ENCODE measurements around the gene TM7SF2. TPM values are rescaled to one million over a fixed set of nuclear protein-coding genes. Genes with fewer than 3 reads are reported as not detected.

The TM7SF2 gene
- total RNA-seq, 1 experiment from 2014 or later: 44.2 TPM

DNA sequence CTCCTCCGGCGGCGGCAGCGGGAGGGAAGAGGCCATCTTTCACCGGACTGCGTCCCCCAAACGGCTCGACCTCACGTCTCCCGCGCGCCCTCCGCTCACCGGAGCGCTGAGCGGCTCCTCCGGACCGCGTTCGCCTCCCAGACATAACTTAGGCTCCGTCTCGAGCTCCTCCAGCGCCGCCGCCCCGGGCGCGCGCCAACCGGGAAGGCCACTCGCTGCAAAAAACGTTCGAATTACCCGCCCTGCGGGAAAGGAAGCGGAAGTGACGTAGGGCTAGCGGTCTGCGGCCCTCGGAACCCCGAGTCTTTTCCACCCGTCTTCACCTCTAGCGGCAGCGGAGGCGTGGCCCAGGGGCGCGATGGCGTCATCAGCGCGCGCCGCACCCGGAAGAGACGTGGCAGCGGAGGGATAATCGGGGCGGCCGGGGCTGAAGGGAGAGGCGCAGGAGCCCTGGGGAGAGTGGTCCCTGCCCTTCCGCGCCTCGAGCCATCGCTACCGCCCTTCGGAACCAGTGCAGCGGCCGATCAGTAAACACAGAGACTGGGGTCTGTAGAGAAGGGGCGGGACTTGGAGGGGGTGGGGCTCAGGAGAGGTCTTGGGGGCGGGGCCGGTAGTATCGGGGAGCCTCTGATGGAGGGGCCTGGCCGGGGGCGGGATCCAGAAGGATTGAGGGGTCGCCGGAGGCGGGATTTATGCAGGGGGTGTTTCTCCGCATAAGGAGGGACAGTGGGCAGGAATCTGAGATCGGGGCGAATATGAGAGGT, 27.7 kb upstream of the TM7SF2 start, which contains the start of the genes CDCA5 and ZFPL1:
TSS of gene CDCA5 (minus strand) at position 207 of the 764 bp plus-strand sequence. CDS start at position 145, 62 bp downstream.
TSS of gene ZFPL1 (plus strand) at position 389 of the 764 bp plus-strand sequence. CDS start 477 bp downstream, outside the sequence.
- no TSS peak for BruUV-seq (replicated peaks)
- intact Hi-C loops (cut with micrococcal nuclease): loop anchor here (2.0 kb wide), 2 partner anchors 41 to 167 kb away; partner anchors contain the start of gene ATG2A

DNA sequence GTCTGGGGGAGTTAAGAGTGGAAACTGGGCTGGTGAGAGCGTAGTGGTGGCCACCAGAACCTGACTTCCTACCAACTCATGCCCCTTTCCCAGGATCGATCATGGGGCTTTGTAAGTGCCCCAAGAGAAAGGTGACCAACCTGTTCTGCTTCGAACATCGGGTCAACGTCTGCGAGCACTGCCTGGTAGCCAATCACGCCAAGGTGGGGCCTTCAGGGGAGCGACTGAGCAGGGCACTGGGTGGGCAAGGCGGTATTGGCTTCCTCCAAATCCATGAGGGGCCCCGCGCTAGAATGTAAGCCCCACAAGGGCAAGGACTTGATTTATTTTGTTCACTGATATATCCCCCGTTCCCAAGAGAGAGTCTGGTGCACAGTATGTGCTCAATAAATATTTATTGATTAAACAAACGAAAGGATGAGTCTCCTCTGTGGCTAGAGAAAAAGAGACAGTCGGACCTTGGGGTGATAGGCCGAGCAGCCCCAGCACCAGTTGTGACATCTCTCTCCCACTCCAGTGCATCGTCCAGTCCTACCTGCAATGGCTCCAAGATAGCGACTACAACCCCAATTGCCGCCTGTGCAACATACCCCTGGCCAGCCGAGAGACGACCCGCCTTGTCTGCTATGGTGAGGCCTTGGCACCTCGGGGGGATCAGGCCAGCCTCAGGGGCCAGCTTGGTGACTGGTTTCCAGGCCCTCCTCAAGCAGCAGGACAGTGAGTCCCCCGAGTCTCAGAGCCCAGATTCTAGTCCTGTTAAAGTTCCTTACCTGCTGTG, 26.9 kb upstream of the TM7SF2 start:
- peak overlapping the region; percentile 96 for H3K9ac ChIP-seq (ENCODE audit: low read length)
- no peaks in the 10 kb centered on the region for H3K9me3 ChIP-seq (ENCODE audit: low read length)
- intact Hi-C loops (cut with micrococcal nuclease): loop anchor here (2.0 kb wide), 2 partner anchors 42 to 168 kb away; partner anchors contain the start of gene ATG2A
- peak overlapping the region; percentile 91 for H3K4me2 ChIP-seq (ENCODE audit: low read length)
- peaks cover 21% of the 10 kb centered on the region for H3K4me1 ChIP-seq (ENCODE audit: insufficient read depth, low read length)
- peak; percentile 15 for ATAC-seq
- H2AFZ ChIP-seq (ENCODE audit: low read length): peak overlapping the region; percentile 82
- no peaks in the 10 kb centered on the region for H3K9me2 ChIP-seq (replicated peaks; ENCODE audit: low read length)
- peaks cover 57% of the 10 kb centered on the region for H3K79me2 ChIP-seq (ENCODE audit: low read length)
- H3K36me3 ChIP-seq (ENCODE audit: low read depth, low read length): peaks cover 30% of the 10 kb centered on the region
- H3K4me3 ChIP-seq (ENCODE audit: low read length): peak overlapping the region; percentile 89
- H3K27ac ChIP-seq (ENCODE audit: low read length): peak overlapping the region; percentile 63
- POLR2A ChIA-PET (ENCODE audit: unreplicated experiment): interaction anchor here (0.5 kb wide), 1 partner anchor 224 kb away, joined by 9 read pairs; no protein-coding TSS in a partner anchor
- no peaks in the 10 kb centered on the region for H4K20me1 ChIP-seq (ENCODE audit: low read length)
- DNase-seq: no peak
- TSS peak; percentile 64 for BruUV-seq (replicated peaks)
- CTCF ChIA-PET: no interaction called here
- TF ChIP-seq EZH2phosphoT487 (IDR thresholded peaks at IDR 0.05; ENCODE audit: borderline replicate concordance, low read length) (no peak), EZH2 (IDR thresholded peaks at IDR 0.05; ENCODE audit: low read length, unreplicated experiment) (no peak)
- TF ChIP-seq, protein P1, sequence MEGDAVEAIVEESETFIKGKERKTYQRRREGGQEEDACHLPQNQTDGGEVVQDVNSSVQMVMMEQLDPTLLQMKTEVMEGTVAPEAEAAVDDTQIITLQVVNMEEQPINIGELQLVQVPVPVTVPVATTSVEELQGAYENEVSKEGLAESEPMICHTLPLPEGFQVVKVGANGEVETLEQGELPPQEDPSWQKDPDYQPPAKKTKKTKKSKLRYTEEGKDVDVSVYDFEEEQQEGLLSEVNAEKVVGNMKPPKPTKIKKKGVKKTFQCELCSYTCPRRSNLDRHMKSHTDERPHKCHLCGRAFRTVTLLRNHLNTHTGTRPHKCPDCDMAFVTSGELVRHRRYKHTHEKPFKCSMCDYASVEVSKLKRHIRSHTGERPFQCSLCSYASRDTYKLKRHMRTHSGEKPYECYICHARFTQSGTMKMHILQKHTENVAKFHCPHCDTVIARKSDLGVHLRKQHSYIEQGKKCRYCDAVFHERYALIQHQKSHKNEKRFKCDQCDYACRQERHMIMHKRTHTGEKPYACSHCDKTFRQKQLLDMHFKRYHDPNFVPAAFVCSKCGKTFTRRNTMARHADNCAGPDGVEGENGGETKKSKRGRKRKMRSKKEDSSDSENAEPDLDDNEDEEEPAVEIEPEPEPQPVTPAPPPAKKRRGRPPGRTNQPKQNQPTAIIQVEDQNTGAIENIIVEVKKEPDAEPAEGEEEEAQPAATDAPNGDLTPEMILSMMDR (conservative IDR thresholded peaks at IDR 0.05; ENCODE audit: low read depth, low read length): no peak
- H3F3A ChIP-seq (ENCODE audit: low read length, unreplicated experiment): no peaks in the 10 kb centered on the region
- H3K27me3 ChIP-seq (ENCODE audit: low read length): no peaks in the 10 kb centered on the region

More for the DNA sequence above, 27.7 kb upstream of the TM7SF2 start, which contains the start of the genes CDCA5 and ZFPL1:
- Histone ChIP-seq H3K9me2 (replicated peaks; ENCODE audit: low read length) (no peaks in the 10 kb centered on the region), H3K79me2 (ENCODE audit: low read length) (peaks cover 63% of the 10 kb centered on the region), H3K36me3 (ENCODE audit: low read depth, low read length) (peaks cover 35% of the 10 kb centered on the region), H3K9ac (ENCODE audit: low read length) (peak within 1 kb of the TSS; percentile 96), H3F3A (ENCODE audit: low read length, unreplicated experiment) (no peaks in the 10 kb centered on the region), H3K4me3 (ENCODE audit: low read length) (peak within 1 kb of the TSS; percentile 89), H3K27me3 (ENCODE audit: low read length) (no peaks in the 10 kb centered on the region), H3K4me1 (ENCODE audit: insufficient read depth, low read length) (peaks cover 21% of the 10 kb centered on the region), H3K9me3 (ENCODE audit: low read length) (no peaks in the 10 kb centered on the region), H3K27ac (ENCODE audit: low read length) (peak within 1 kb of the TSS; percentile 63), H3K4me2 (ENCODE audit: low read length) (peak within 1 kb of the TSS; percentile 91), H4K20me1 (ENCODE audit: low read length) (no peaks in the 10 kb centered on the region), H2AFZ (ENCODE audit: low read length) (peak within 1 kb of the TSS; percentile 82)
- POLR2A ChIA-PET (ENCODE audit: unreplicated experiment): no interaction called here
- TF ChIP-seq EZH2 (IDR thresholded peaks at IDR 0.05; ENCODE audit: low read length, unreplicated experiment) (no peak), EZH2phosphoT487 (IDR thresholded peaks at IDR 0.05; ENCODE audit: borderline replicate concordance, low read length) (no peak)
- TF ChIP-seq, protein P1 (conservative IDR thresholded peaks at IDR 0.05; ENCODE audit: low read depth, low read length): no peak
- peak; percentile 92 for ATAC-seq
- peak; percentile 98 for DNase-seq
- CTCF ChIA-PET: no interaction called here
